HG03354 (cell line): ENCODE measurements around the gene ATAD2B.
A peak's percentile ranks its signal among the peaks of the same experiment; 100 is the strongest.
"Not testable (repeated sequence)": the region's sequence is repeated elsewhere in the genome, so short reads cannot be mapped to it uniquely, and the experiment has no call there.

Experiments
- ATAC-seq: cut with Tn5 transposase; IDR thresholded peaks from one replicate; pipeline ENCODE4 v1.9.1; 2021; ENCODE audit warnings: mild to moderate bottlenecking; ENCODE audit not compliant: unreplicated experiment, poor library complexity, severe bottlenecking

Gene ATAD2B

DNA sequence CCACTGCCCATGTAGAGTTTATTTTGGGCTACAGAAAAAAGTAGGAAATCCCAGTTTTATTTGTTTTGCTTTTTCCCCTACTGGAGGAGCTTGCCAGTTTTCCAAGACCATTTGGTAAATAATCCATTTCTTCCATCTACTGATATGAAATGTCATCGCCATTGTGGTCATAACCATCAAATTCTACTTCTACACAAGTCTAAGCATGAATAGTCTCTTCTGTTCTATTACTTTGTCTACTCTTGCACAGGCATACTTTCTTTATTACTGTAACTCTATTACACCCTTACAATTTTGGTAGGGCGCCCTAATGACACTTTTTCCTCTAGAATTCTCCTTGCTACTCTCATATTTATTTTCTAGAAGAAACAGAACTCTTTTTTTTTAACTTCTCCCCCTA lies 120.7 kb downstream of the ATAD2B start:
- no peak for ATAC-seq

DNA sequence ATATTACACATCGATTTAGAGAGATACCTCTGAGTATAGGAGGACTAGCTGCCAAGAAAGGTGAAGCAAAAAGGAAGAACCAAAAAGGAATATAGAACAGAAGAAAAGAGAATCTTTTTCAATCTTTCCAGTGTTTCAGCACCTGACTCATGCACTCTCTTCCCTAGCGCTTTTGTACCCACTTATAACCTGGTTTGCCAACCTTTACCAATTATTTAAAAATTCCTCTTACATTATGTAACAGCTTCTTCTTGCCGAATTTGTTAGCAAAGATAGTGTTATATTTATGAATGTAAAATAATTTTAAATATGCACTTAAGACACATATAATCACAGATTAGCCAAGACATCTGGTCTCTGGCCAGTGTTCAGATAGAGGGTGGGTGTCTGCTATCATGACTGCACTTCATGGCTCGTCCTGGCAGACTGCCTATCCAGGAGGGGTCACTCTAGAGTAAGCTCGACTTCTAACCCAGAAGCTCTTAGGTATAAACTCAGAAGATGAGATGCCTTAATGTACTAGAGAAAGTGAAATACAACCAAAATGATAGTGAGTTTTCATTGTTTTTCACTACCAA lies 122.9 kb downstream of the ATAD2B start:
- ATAC-seq, result no peak

DNA sequence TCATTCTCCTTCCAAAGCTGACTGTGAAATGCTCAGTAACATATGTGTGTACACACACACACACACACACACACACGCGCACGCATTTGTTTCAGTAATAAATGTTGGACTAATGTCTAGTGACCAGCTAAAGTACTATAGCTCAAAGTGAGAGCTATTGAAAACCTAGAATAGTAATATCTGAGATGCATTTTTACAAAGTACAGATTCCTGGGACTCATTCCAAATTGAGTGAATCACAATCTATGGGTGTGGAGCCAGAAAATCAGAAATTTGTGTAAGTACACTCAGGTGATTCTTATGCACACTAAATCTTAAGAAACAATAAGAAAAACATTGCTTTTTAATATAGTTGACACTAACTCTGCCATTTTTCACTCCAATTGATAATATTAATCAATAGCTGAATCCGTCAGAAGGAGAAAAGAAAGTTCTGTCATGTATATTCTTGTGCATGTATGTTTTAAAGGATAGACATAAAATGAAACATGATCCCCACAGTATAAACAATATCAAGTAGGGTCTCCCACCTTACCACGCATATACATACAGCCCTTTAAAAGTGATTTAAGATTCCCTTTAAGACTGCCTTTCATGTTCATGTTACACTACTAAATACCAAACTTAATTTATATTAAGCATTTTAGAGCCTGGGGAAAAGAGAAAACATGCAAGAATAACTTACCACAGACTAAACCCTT lies 123.5 kb downstream of the ATAD2B start:
- no peak for ATAC-seq

DNA sequence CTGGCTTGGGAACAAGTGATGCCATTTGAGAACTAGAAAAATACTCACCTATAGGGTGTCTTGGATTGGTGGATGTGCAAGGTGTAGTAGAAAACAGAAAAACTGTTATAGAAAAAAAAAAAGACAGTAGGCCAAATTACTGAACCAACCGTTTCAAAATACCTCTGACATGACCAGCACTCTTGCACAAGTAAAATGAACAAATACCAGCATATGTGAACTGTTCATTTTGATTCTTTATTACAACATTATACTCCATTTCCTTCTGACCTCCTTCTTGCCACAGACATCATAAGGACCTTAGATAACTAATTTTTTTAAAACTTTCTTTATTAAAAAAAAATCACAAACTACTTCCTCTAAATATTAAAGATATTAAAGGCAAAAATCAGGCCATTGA lies 125.5 kb downstream of the ATAD2B start:
- no peak for ATAC-seq

DNA sequence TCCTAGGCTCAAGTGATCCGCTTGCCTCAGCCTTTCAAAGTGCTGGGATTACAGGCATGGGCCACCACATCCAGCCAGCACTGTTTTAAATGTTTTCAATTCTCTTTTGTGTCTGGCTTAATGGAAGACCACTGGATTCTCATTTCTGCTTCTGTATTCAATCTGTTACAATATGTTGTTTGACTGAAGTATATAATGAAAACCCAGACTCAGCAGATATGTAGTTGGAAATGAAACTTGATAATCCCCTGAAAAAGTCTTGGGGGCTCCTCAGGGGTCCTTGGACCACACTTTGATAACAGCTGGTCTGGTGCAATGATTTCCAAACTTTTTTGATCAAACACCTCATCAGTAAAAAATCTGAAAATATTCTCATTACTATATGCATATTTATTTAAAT lies 132.7 kb downstream of the ATAD2B start:
- no peak for ATAC-seq

DNA sequence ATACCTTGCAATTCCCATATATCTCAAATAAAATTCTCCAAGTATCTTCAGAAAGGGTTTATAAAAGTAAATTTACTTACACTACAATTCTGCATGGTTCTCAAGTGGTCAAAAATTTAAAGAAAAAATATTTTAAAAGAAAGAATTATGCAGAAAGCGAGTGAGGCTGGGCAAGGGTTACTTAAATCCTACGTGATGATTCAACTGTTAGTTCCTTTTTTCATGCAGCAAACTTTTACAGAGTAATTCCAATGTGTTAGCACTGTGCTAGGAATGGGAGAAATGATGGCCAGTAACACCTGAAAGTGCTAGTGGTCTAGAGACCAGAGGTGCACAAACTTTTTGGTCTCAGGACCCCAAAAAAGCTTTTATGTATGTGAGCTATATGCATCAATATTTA lies 133.4 kb downstream of the ATAD2B start:
- ATAC-seq, result no peak

DNA sequence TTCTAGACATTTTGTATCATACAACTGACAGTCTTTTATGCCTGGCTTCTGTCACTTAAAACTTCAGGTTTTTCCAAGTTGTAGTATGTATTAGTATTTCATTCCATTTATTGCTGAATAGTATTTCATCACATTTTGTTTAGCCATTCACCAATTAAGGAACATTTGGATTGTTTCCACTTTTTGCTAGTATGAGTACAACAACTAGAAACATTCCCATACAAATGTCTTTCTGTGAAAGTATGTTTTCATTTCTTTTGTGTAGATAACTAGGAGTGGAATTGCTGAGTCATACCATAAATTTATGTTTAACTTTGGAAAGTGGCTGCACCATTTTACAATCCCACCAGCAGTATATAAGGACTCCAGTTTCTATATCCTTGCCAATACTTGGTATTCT lies 135.9 kb downstream of the ATAD2B start:
- ATAC-seq, result no peak

DNA sequence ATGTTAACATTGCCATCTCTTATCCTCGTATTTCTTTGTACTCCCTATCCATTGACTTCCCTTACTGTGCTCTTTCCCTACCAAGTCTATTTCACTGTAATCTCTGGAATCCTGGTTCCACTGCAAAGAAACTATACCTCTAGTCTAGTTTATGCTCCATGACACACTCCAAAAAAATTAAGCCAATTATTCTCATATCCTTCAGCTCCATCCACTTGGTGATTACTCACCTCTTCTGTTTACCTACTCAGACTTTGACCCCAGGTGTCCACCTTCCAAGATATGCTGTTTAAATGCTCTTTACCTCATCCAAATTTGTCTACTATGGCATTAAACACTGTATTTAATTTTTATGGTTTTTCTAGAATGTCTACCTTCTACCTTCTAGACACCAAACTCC lies 137.9 kb downstream of the ATAD2B start:
- no peak for ATAC-seq

DNA sequence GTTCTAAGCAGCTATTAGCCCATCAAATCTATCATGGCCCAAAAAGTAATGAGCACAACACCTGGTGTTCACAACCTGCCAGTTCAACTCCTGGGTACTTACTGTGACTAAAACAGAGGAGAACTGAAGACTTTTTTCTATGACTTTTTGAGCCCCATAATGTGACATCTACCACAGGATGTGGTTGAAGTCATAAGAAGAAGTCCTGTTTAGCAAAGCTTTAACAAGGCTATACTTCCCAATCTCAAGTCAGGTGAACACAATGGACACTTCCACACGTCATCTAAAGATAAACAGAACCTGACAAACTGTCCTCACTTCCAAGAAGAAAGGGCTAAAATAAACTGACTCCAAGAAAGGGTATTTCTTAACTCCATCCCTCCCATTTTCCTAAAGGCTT lies 138.8 kb downstream of the ATAD2B start:
- peak; percentile 85 for ATAC-seq

DNA sequence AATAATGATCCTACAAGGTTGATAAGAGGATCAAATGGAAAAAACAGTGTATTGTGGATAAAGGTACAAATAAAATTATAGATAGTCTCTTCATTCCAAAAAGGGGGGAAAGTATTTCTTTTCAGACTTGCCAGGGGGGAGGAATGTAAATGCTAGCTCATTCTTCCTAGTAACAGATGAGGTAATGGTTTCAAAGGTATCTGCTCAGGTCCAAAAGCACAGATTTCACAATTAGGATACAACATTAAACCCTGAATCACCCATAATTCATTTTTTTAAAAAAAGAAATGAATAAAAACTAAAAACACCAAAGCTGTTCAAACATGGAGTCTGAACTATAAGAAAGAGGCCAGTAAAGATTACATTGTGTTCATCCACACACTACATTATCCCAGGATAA lies 142.0 kb downstream of the ATAD2B start:
- no peak for ATAC-seq

DNA sequence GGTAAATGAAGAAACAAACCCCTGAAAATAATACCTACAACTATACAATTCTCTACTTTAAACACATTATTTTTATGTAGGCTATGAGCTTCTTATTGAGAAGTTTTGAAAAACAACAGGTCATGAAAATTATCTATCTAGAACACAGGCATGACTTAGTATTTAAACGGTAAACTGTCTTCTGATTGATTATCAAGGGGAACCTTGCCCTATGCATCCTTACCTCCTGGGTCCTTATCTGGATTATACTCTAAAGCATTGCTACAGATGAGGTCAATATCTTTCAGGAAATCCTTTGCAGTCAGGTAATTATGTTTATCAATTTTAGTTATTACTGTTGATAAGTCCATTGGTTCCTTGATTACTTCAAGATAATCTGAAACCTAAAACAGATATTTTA lies 144.3 kb downstream of the ATAD2B start:
- no peak for ATAC-seq

DNA sequence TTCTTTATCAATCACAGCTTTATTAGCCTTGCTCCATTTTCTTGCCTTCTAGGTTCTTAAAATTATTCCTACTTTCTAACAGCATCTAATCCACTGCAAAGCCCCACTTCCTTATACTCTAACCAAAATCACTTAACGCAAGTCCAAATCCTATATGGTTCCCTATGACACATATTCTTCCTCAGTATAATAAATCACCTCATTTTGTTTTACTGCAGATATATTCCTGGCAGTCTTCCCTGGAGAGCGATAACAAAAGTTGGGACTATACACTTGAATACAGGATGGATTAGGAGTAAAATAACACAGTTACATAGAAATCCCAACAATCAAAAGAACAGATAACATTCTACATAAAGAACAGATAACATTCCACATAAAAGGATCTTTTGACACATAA lies 144.8 kb downstream of the ATAD2B start:
- no peak for ATAC-seq

DNA sequence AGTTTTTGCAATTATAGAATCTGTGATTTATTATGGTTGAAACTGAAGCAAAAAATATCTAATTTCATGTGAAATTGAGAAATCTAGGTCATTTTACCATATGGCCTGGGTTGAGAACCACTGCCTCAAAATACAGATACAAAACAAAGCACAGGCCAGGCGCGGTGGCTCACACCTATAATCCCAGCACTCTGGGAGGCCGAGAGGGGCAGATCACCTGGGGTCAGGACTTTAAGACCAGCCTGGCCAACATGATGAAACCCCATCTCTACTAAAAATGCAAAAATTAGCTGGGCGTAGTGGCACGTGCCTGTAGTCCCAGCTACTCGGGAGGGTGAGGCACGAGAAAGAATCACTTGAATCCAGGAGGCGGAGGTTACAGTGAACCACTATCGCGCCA lies 146.5 kb downstream of the ATAD2B start:
- ATAC-seq, result not testable (repeated sequence)

DNA sequence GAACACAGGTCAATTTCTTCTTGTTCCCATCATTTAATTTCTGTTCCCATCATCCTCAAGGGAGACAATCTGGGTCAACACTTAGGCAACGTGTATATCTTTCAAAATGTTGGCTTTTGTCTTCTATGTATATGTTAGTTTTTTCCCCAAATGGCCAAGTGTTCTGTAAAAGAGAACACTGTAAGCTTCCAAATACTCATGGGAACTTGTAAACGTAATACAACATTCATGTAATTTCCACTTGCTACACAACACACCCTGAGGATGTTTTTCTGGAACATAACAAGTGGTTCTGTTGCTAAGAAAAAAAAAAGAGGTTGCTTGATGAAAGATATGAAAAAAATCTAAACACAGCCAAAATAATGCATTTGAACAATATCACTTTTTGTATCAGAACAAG lies 149.1 kb downstream of the ATAD2B start:
- no peak for ATAC-seq

DNA sequence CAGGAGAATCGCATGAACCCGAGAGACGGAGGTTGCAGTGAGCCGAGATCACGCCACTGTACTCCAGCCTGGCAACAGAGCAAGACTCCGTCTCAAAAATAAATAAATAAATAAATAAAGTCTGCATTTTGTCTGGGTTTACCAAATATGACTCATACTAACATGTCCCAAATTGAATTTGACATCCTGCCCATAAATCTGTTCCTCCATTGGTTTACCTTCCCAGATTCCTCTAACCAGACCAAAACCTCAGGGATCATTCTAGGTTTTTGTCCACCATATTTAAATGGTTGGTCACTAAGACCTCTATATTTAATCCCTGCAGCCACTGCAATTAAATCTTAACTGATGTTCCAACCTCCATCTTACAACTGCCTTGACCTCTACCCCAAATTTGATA lies 150.9 kb downstream of the ATAD2B start:
- no peak for ATAC-seq

DNA sequence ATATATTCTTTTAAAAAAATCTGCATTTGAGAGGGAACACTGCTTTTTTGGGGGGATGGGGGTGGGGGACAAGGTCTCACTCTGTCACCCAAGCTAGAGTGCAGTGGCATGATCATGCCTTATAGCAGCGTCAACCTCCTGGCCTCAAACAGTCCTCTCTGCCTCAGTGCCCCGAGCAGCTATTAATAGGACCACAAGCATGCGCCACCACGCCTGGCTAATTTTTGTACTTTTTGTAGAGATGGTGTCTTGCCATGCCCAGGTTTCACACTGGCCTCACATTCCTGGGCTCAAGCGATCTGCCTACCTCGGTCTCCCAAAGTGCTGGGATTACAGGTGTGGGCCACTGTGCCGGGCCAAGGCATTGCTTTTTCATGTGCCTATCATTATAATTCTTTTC lies 154.2 kb downstream of the ATAD2B start:
- no peak for ATAC-seq

DNA sequence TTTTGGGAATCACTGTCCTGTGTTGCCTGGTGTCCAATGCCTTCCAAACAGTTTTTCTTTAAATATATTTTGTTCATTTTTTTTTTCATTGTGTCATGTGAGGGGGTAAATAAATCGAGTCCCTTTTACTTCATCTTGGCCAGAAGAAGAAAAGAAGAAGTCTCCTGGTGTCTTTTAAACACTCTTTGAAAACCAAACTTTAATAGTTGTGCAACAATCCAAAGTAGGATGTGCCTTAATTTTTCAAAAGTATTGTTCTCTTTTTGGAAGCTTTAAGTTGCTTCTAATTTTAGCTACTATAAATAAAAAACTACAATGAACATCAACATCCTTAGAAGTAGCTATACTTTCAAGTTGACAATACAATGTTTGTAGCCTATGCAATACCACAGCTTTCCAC lies 154.9 kb downstream of the ATAD2B start:
- ATAC-seq, result no peak

DNA sequence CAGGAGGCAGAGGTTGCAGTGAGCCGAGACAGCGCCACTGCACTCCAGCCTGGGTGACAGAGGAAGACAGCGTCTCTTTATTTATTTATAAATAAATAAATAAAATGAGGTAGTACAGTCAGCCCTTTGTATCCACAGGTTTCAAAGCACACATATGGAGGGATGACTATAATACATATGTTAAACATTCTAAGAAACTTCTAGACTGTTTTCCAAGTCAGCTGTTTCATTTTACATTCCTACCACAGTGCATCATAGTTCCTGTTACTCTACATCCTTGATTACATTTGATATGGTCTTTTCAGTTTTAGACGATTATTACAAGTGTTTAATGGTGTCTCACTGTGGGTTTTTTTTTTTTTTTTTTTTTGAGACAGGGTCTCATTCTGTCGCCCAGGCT lies 157.6 kb downstream of the ATAD2B start:
- ATAC-seq, result no peak

DNA sequence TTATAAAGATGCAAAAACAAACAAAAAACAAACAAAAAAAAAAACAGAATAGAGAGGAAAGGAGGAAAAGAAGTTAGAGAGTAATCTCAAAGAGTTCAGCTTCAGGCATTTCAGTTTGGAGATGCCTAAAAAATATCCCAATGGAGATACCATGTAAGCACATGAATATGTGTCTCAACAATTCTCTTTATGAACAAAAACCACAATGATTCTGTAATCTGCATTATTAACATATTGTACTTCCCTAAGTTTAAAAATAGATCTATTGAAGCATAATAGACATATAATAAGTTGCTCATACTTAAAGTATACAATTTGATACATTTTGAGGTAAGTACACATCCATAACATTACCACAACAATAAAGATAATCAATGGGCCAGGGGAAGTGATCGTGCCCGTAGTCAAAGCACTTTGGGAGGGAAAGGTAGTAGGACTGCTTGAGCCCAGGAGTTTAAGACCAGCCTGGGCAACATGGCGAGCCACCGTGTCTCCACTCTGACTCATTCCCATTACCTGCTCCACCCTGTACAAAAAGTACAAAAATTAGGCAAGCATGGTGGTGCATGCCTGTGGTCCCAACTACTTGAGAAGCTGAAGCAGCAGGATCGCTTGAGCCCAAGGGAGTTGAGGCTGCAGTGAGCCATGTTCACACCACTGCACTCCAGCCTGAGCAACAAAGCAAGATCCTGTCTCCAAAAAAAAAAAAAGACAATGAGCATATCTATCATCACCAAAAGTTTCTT lies 158.9 kb downstream of the ATAD2B start:
- ATAC-seq, result no peak

DNA sequence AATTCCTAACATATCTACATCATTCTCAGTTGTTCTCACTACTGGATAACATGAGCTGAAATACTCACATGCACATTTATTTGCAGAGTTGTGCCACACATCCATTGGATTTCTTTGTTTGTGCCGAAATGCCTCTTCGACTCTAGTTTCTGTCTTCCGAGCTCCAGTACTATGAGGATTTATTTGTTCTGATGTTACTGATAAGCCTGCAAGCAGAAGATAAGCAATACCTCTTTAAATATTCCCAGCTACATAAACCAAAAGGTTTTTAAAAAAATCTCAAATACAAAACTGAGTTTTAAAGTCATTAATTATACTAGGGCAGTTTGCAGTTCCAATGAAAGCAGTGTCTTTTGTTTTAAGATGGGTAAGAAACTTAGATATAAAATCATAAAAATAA lies 164.8 kb downstream of the ATAD2B start:
- no peak for ATAC-seq

DNA sequence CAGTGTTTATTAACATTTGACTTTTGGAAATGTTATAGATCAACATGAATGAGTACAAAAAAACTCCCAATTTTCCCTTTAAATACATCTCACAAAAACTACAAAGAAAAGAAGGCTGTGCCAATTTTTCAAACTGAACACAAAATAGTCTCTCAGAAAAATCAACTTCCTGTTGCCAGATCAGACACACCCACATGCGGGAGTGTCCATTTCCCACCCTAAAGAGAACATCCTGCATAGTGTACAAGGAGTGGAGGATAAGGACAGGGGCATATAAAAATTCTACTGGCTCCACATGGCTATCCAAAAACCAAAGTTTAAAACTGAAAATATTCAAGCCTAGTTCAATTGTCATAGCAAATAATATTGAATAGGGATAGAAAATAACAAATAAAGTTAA lies 165.3 kb downstream of the ATAD2B start:
- ATAC-seq, result no peak
